A172 (cell line): Measurements from ENCODE around the gene TM7SF3. TPM values are rescaled to one million over a fixed set of nuclear protein-coding genes. Genes with fewer than 3 reads are reported as not detected.

Experiments used
- DNase-seq: peaks from one replicate; pipeline ENCODE4 v3.0.0-alpha.2; 2015; ENCODE audit warnings: low spot score
- total RNA-seq: library from RNA; depleted of rRNA; stranded (reverse); fragments of >200 nt; shearing (Covaris generic); gene quantifications from 2 replicates; pipeline ENCODE4 v1.2.3, GENCODE V29; 2014; rRNA removed

The TM7SF3 gene
- total RNA-seq, 1 experiment from 2014 or later: 254 TPM

DNA sequence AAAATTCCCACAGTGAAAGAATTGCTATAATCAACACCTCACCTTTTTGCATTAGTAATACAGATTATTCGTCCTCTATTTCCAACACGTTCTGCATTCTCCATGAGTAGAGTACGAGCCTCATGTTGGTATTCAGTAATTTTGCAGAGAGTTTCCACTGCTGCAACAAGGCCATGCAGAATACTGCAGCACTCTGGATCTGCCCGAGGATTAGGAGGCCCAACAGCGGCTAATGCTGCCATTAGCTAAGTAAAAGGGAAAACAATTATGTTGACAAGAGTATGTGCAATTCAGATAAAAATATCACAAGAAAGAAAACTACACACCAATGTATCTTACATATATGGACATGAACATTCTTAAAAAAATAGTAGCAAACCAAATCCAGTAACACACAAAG lies 85.5 kb downstream of the TM7SF3 start:
- no peak for DNase-seq

Other genes starting within 250 kb of the TM7SF3 start
- 6.4 and 6.5 TPM in 2 replicates for gene ITPR2, start 181.2 kb downstream of the TM7SF3 start, total RNA-seq
- gene INTS13, start 76.4 kb downstream of the TM7SF3 start, total RNA-seq: 44.9 and 63.7 TPM in 2 replicates
- 24.9 and 48.4 TPM in 2 replicates for gene FGFR1OP2, start 75.9 kb downstream of the TM7SF3 start, total RNA-seq
- 72.5 and 102 TPM in 2 replicates for gene MED21, start 8.2 kb upstream of the TM7SF3 start, total RNA-seq
- gene C12orf71, start 68.2 kb upstream of the TM7SF3 start, total RNA-seq: not detected in 2 replicates
- gene STK38L, start 229.9 kb upstream of the TM7SF3 start, total RNA-seq: 30.7 and 34.8 TPM in 2 replicates